K562 (cell line): Measurements from ENCODE around the gene PDE4D. TPM values are rescaled to one million over a fixed set of nuclear protein-coding genes. Genes with fewer than 3 reads are reported as not detected.

Experiments used
- ATAC-seq: fragments of 200-7000 bp; cut with Tn5 transposase; 3 replicates; pipeline ENCODE4 v1.9.1; 2020; ENCODE audit warnings: moderate library complexity
- BruUV-seq: library from RNA; stranded (reverse); fragments of 400-500 nt; replicated peaks from 2 replicates; lab custom pipeline; 2021; lab: Mats Ljungman, UMichigan
- CTCF ChIA-PET: fragments of 300-600 bp; formaldehyde crosslinking; extraction: SDS; loops from one replicate; lab custom pipeline; 2021; ENCODE audit warnings: low intra/inter-chr PET ratio; lab: Yijun Ruan, JAX
- POLR2A ChIA-PET: fragments of 300-600, 350-650 bp; sonication (Branson Sonifier 250); formaldehyde crosslinking; extraction: SDS; loops from one replicate; lab custom pipeline; 2021; ENCODE audit warnings: antibody characterized with exemption, inconsistent platforms; lab: Yijun Ruan, JAX
- DNase-seq, 4 experiments: peaks; one replicate each; pipeline versions ENCODE4 v3.0.0 to v3.0.0-alpha.2; 2011 to 2018; ENCODE audit warnings: low spot score in 3 of 4, mixed read lengths in 3 of 4; ENCODE audit errors: extremely low read depth in 1 of 4
- FAIRE-seq: peaks from 2 replicates; lab custom pipeline; 2011; peaks lifted over from hg19 to GRCh38; lab: Jason Lieb, UNC
- H2AFZ ChIP-seq: 2 replicates; pipeline ENCODE4 v1.6.0; 2011; ENCODE audit warnings: low read depth, low read length, control low read depth, inconsistent platforms
- H3K27ac ChIP-seq: fragments of 200-600 bp; 3 replicates; pipeline ENCODE4 v1.8.0; 2011; ENCODE audit warnings: low read depth, mild to moderate bottlenecking, control low read depth, inconsistent platforms, low read length, moderate library complexity, mixed read lengths; ENCODE audit errors: extremely low read depth
- H3K27me3 ChIP-seq, 2 experiments: fragments of 300-600 bp in 1 of 2; 2 replicates in 1 of 2; 3 replicates in 1 of 2; pipeline versions ENCODE4 v1.6.0 to v1.8.0; 2011; ENCODE audit warnings: inconsistent platforms in 2 of 2, low read length in 2 of 2, mild to moderate bottlenecking in 1 of 2, mixed read lengths in 1 of 2, moderate library complexity in 1 of 2; ENCODE audit not compliant: control insufficient read depth in 2 of 2, insufficient read depth in 2 of 2
- H3K36me3 ChIP-seq: fragments of 300-600 bp; 3 replicates; pipeline ENCODE4 v1.8.0; 2011; ENCODE audit warnings: mild to moderate bottlenecking, low read length, inconsistent platforms; ENCODE audit not compliant: control insufficient read depth, insufficient read depth
- H3K4me1 ChIP-seq, 2 experiments: fragments of 200-600 bp in 1 of 2; replicated peaks in 1 of 2; 2 replicates in 1 of 2; 3 replicates in 1 of 2; pipeline versions ENCODE4 v1.5.1 to v1.8.0; 2011; ENCODE audit warnings: inconsistent platforms in 2 of 2, low read length in 2 of 2, mild to moderate bottlenecking in 1 of 2, mixed read lengths in 1 of 2, moderate library complexity in 1 of 2; ENCODE audit not compliant: control insufficient read depth in 2 of 2, insufficient read depth in 2 of 2
- H3K4me2 ChIP-seq: 2 replicates; pipeline ENCODE4 v1.6.1; 2011; ENCODE audit warnings: low read length, control low read depth, inconsistent platforms, mixed read lengths; ENCODE audit not compliant: insufficient read depth
- H3K4me3 ChIP-seq: fragments of 200-600 bp; sonication (generic), shearing (Covaris generic); 2 replicates; pipeline ENCODE4 v1.5.1; 2016; ENCODE audit warnings: control low read depth, inconsistent platforms
- H3K79me2 ChIP-seq: fragments of 200-600 bp; 3 replicates; pipeline ENCODE4 v1.8.0; 2011; ENCODE audit warnings: low read length, inconsistent platforms; ENCODE audit not compliant: control insufficient read depth, insufficient read depth
- H3K9ac ChIP-seq, 2 experiments: 2 replicates each; pipeline versions ENCODE4 v1.6.0 to v1.6.1; 2011; ENCODE audit warnings: low read depth in 2 of 2, low read length in 2 of 2, control low read depth in 1 of 2, inconsistent platforms in 1 of 2, mild to moderate bottlenecking in 1 of 2, mixed read lengths in 1 of 2; ENCODE audit not compliant: insufficient read depth in 1 of 2
- H3K9me1 ChIP-seq: one replicate; pipeline ENCODE4 v1.6.0; 2011; ENCODE audit warnings: inconsistent platforms, mild to moderate bottlenecking, low read length, moderate library complexity; ENCODE audit not compliant: control insufficient read depth, insufficient read depth
- H3K9me3 ChIP-seq: replicated peaks from 2 replicates; pipeline ENCODE4 v1.5.1; 2011; ENCODE audit warnings: low read depth, low read length, inconsistent platforms; ENCODE audit not compliant: control insufficient read depth, insufficient read depth
- H4K20me1 ChIP-seq: replicated peaks from 2 replicates; pipeline ENCODE4 v1.6.1; 2011; ENCODE audit warnings: low read length, inconsistent platforms, mixed read lengths; ENCODE audit not compliant: control insufficient read depth, insufficient read depth
- ARHGAP35 ChIP-seq: fragments of 450-650 bp; IDR thresholded peaks from 2 replicates; pipeline ENCODE4 v1.6.1; 2018; ENCODE audit not compliant: partially characterized antibody
- CREB5 ChIP-seq: fragments of 250-450 bp; sonication (Bioruptor Pico); IDR thresholded peaks from 2 replicates; pipeline ENCODE4 v1.5.0; 2020; ENCODE audit warnings: mild to moderate bottlenecking
- FOXJ3 ChIP-seq: sonication (generic); formaldehyde crosslinking; IDR thresholded peaks from 2 replicates; pipeline ENCODE4 v1.4.0; 2020; ENCODE audit warnings: mild to moderate bottlenecking, missing genetic modification reagents
- KDM4B ChIP-seq, 2 experiments: fragments of 450-650 bp in 1 of 2; sonication (generic) in 1 of 2; IDR thresholded peaks; 2 replicates each; pipeline ENCODE4 v1.6.1; 2016 to 2017; ENCODE audit warnings: borderline replicate concordance in 2 of 2, antibody characterized with exemption in 1 of 2, low read depth in 1 of 2, mild to moderate bottlenecking in 1 of 2
- MCM5 ChIP-seq: fragments of 450-650 bp; IDR thresholded peaks from 2 replicates; pipeline ENCODE4 v1.6.1; 2016; ENCODE audit warnings: low read depth
- MED1 ChIP-seq: sonication (generic); formaldehyde crosslinking; IDR thresholded peaks from 2 replicates; pipeline ENCODE4 v1.8.1; 2023; ENCODE audit warnings: missing genetic modification reagents, borderline replicate concordance
- NCOA6 ChIP-seq: fragments of 450-650 bp; IDR thresholded peaks from 2 replicates; pipeline ENCODE4 v1.6.1; 2017; ENCODE audit warnings: mild to moderate bottlenecking
- NFATC3 ChIP-seq: fragments of 450-650 bp; IDR thresholded peaks from 2 replicates; pipeline ENCODE4 v1.6.1; 2017; ENCODE audit warnings: mild to moderate bottlenecking
- POLR2H ChIP-seq: IDR thresholded peaks from 2 replicates; pipeline ENCODE4 v1.6.1; 2016; ENCODE audit warnings: missing genetic modification characterization, low read depth, mild to moderate bottlenecking, control low read depth, missing compliant biosample characterization, moderate library complexity
- RB1 ChIP-seq: fragments of 450-650 bp; IDR thresholded peaks from 2 replicates; pipeline ENCODE4 v1.6.1; 2017; ENCODE audit warnings: low read depth, mild to moderate bottlenecking
- RBM15 ChIP-seq: fragments of 200-400 bp; formaldehyde crosslinking; IDR thresholded peaks from 2 replicates; pipeline ENCODE4 v1.6.1; 2018; ENCODE audit warnings: mild to moderate bottlenecking, low read length, moderate library complexity; ENCODE audit not compliant: insufficient read depth
- RBM34 ChIP-seq: fragments of 200-400 bp; formaldehyde crosslinking; IDR thresholded peaks from 2 replicates; pipeline ENCODE4 v1.6.1; 2018; ENCODE audit warnings: low read length, borderline replicate concordance; ENCODE audit not compliant: insufficient read depth
- STAT5A ChIP-seq: IDR thresholded peaks from 2 replicates; pipeline ENCODE4 v1.6.1; 2012; ENCODE audit warnings: low read length, inconsistent platforms, borderline replicate concordance
- TFAM ChIP-seq: fragments of 250-450 bp; sonication (Bioruptor Pico); conservative IDR thresholded peaks from 2 replicates; pipeline ENCODE4 v1.5.0; 2021; ENCODE audit warnings: mild to moderate bottlenecking, moderate library complexity
- ZNF561 ChIP-seq: fragments of 450-650 bp; formaldehyde crosslinking; conservative IDR thresholded peaks from 2 replicates; pipeline ENCODE4 v1.4.0; 2020; ENCODE audit warnings: mild to moderate bottlenecking, moderate library complexity
- ZNF655 ChIP-seq: fragments of 250-450 bp; sonication (Bioruptor Pico); IDR thresholded peaks from 2 replicates; pipeline ENCODE4 v1.5.0; 2021
- WGBS: fragments of 100-300 bp; shearing (Covaris generic); methylation state at CpG from one replicate; pipeline ENCODE4 v1.1.6; 2016; ENCODE audit warnings: low coverage, mixed read lengths; ENCODE audit not compliant: insufficient coverage; ENCODE audit errors: missing lambda C conversion rate; 5-methylcytosine and 5-hydroxymethylcytosine counted together
- in situ Hi-C: fragments of 300-500 bp; cut with MboI; formaldehyde crosslinking; loops from 4 replicates; pipeline ENCODE4 v1.15.0; 2018; ENCODE audit warnings: inconsistent platforms, mixed read lengths
- intact Hi-C: fragments of 100-400 bp; cut with micrococcal nuclease; formaldehyde crosslinking; loops from 2 replicates; pipeline ENCODE4 v1.14.2; 2022
- polyA plus RNA-seq, 8 experiments: library from polyadenylated mRNA; depleted of rRNA in 4 of 8; stranded (reverse) in 5 of 8; unstranded in 3 of 8; fragments of >200 nt; fragmentation: Nextera tagmentation in 2 of 8; fragmentation: Illumina TruSeq in 1 of 8; extraction: Ambion mirVana in 2 of 8; extraction: Trizol in 1 of 8; gene quantifications; 2 replicates each; pipeline versions ENCODE4 v1.2.1 to v1.2.3, GENCODE V29; 2011 to 2014; ENCODE audit warnings: inconsistent platforms in 1 of 8, missing spikeins in 1 of 8
- total RNA-seq, 7 experiments: library from RNA; depleted of rRNA in 6 of 7; stranded (reverse); fragments of >200 nt in 6 of 7; fragmentation: Illumina TruSeq in 2 of 7; extraction: Trizol in 2 of 7; gene quantifications; 2 replicates each; pipeline versions ENCODE4 v1.2.1 to v1.2.3, GENCODE V29; 2011 to 2021; ENCODE audit warnings: low replicate concordance in 1 of 7
- TF ChIP-seq, protein P1 (sequence below): sonication (generic); formaldehyde crosslinking; IDR thresholded peaks from 2 replicates; pipeline ENCODE4 v1.8.0; 2023; ENCODE audit warnings: mild to moderate bottlenecking, missing genetic modification reagents

The PDE4D gene
- total and polyA plus RNA-seq, 9 of the 15 experiments (the other 6 are each of a cell fraction or from before 2014, with no cell fraction given): 0.04 to 0.46 (median 0.13) TPM

DNA sequence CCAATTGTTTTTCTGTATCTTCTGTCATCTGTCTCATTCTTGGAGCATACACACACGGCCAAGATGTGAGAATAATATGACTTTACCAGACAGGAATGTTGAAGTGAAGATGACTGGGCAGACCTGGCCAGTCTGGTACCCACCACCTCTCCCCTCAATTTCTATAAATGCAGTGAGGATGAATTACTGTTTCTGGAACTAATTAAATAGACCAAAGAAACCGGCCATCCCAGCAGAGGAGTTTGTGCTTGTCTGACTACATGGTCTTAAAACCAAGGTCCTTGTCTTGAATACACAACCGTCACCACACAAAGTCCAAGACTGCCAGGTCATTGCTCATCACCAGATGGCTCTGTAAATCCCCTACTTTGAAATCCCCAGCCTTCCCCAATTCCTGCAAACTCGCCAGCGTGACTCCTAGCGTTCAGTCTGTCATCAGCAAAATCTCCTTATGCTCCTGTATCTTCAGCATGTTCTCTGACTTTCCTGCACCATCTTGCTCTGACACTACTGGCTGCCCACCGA lies 147.2 kb downstream of the PDE4D start:
- Histone ChIP-seq H2AFZ (no peak overlapping the region), H3K79me2 (no peaks in the 10 kb centered on the region), H3K9me1 (no peaks in the 10 kb centered on the region), H3K36me3 (no peaks in the 10 kb centered on the region), H3K9ac (no peak overlapping the region), H3K27ac (no peak overlapping the region), H4K20me1 (no peaks in the 10 kb centered on the region), H3K4me3 (no peak overlapping the region), H3K4me2 (no peak overlapping the region), H3K4me1 (no peaks in the 10 kb centered on the region), H3K9me3 (no peaks in the 10 kb centered on the region), H3K27me3 (no peaks in the 10 kb centered on the region)
- CTCF ChIA-PET: no interaction called here
- no peak for DNase-seq
- FAIRE-seq: no peak
- in situ Hi-C loops: no loop called here
- 2% methylated on average over 7 of the region's 7 CpGs for WGBS
- no peak for ATAC-seq
- POLR2A ChIA-PET: no interaction called here
- intact Hi-C loops: no loop called here
- BruUV-seq: no TSS peak
- TF ChIP-seq ARHGAP35 (no peak), RBM15 (no peak), RBM34 (no peak), MCM5 (no peak), ZNF655 (CRISPR knock-in tag) (no peak), KDM4B (IDR thresholded peaks at IDR 0.05; ENCODE audit: borderline replicate concordance in 2 of 2, low read depth in 1 of 2) (no peak), STAT5A (no peak), ZNF561 (CRISPR knock-in tag) (no peak), MED1 (no peak), NFATC3 (no peak), POLR2H (no peak), CREB5 (CRISPR knock-in tag) (no peak), RB1 (no peak), FOXJ3 (no peak), NCOA6 (no peak), TFAM (no peak)
- TF ChIP-seq, protein P1, sequence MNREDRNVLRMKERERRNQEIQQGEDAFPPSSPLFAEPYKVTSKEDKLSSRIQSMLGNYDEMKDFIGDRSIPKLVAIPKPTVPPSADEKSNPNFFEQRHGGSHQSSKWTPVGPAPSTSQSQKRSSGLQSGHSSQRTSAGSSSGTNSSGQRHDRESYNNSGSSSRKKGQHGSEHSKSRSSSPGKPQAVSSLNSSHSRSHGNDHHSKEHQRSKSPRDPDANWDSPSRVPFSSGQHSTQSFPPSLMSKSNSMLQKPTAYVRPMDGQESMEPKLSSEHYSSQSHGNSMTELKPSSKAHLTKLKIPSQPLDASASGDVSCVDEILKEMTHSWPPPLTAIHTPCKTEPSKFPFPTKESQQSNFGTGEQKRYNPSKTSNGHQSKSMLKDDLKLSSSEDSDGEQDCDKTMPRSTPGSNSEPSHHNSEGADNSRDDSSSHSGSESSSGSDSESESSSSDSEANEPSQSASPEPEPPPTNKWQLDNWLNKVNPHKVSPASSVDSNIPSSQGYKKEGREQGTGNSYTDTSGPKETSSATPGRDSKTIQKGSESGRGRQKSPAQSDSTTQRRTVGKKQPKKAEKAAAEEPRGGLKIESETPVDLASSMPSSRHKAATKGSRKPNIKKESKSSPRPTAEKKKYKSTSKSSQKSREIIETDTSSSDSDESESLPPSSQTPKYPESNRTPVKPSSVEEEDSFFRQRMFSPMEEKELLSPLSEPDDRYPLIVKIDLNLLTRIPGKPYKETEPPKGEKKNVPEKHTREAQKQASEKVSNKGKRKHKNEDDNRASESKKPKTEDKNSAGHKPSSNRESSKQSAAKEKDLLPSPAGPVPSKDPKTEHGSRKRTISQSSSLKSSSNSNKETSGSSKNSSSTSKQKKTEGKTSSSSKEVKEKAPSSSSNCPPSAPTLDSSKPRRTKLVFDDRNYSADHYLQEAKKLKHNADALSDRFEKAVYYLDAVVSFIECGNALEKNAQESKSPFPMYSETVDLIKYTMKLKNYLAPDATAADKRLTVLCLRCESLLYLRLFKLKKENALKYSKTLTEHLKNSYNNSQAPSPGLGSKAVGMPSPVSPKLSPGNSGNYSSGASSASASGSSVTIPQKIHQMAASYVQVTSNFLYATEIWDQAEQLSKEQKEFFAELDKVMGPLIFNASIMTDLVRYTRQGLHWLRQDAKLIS (CRISPR knock-in tag): no peak
